Karpas-422 (cell line): ENCODE data around the gene P2RY8. TPM values are rescaled to one million over a fixed set of nuclear protein-coding genes. Genes with fewer than 3 reads are reported as not detected.
"Not testable (repeated sequence)": the region's sequence is repeated elsewhere in the genome, so short reads cannot be mapped to it uniquely, and the experiment has no call there.

Source experiments
- DNase-seq: peaks from one replicate; pipeline ENCODE4 v3.0.0-alpha.2; 2015
- H2AFZ ChIP-seq: fragments of 200-600 bp; sonication (generic); 2 replicates; pipeline ENCODE4 v1.6.1; 2014; ENCODE audit warnings: antibody characterized with exemption, low read length, mixed read lengths
- H3K27ac ChIP-seq: fragments of 200-600 bp; sonication (generic); 2 replicates; pipeline ENCODE4 v1.5.1; 2014; ENCODE audit warnings: mild to moderate bottlenecking, low read length, moderate library complexity
- H3K27me3 ChIP-seq: fragments of 200-600 bp; sonication (generic); 2 replicates; pipeline ENCODE4 v1.6.1; 2014; ENCODE audit warnings: low read length, mixed read lengths
- H3K36me3 ChIP-seq: fragments of 200-600 bp; sonication (generic); 2 replicates; pipeline ENCODE4 v1.6.1; 2014; ENCODE audit warnings: low read length, mixed read lengths; ENCODE audit not compliant: insufficient read depth
- H3K4me1 ChIP-seq: fragments of 200-600 bp; sonication (generic); 2 replicates; pipeline ENCODE4 v1.6.1; 2014; ENCODE audit warnings: mild to moderate bottlenecking, low read length, mixed read lengths
- H3K4me2 ChIP-seq: fragments of 200-600 bp; sonication (generic); 2 replicates; pipeline ENCODE4 v1.6.1; 2014; ENCODE audit warnings: low read length, low read depth, mild to moderate bottlenecking; ENCODE audit not compliant: poor library complexity, severe bottlenecking
- H3K4me3 ChIP-seq: fragments of 200-600 bp; sonication (generic); 2 replicates; pipeline ENCODE4 v1.5.1; 2014; ENCODE audit warnings: mild to moderate bottlenecking, antibody characterized with exemption, low read length, mixed read lengths
- H3K79me2 ChIP-seq: fragments of 200-600 bp; sonication (generic); 2 replicates; pipeline ENCODE4 v1.6.1; 2014; ENCODE audit warnings: mild to moderate bottlenecking, low read length, mixed read lengths
- H3K9ac ChIP-seq: fragments of 200-600 bp; sonication (generic); 2 replicates; pipeline ENCODE4 v1.6.0; 2014; ENCODE audit warnings: low read length
- H3K9me2 ChIP-seq: fragments of 200-600 bp; sonication (generic), shearing (Covaris generic); replicated peaks from 2 replicates; pipeline ENCODE4 v1.6.0; 2014; ENCODE audit warnings: mild to moderate bottlenecking, low read length, moderate library complexity; ENCODE audit not compliant: insufficient read depth
- H3K9me3 ChIP-seq: fragments of 300-700, 200-600 bp; sonication (generic); 2 replicates; pipeline ENCODE4 v1.6.1; 2014; ENCODE audit warnings: low read length, mixed read lengths
- H4K20me1 ChIP-seq: fragments of 200-600 bp; sonication (generic); 2 replicates; pipeline ENCODE4 v1.6.1; 2014; ENCODE audit warnings: mild to moderate bottlenecking, antibody characterized with exemption, low read length, low read depth; ENCODE audit not compliant: insufficient read depth
- total RNA-seq: library from RNA; depleted of rRNA; stranded (reverse); fragments of >200 nt; shearing (Covaris generic); gene quantifications from 2 replicates; pipeline ENCODE4 v1.2.3, GENCODE V29; 2014; ENCODE audit warnings: low replicate concordance

The P2RY8 gene
- total RNA-seq, 1 experiment from 2014 or later, result 87.1 TPM

DNA sequence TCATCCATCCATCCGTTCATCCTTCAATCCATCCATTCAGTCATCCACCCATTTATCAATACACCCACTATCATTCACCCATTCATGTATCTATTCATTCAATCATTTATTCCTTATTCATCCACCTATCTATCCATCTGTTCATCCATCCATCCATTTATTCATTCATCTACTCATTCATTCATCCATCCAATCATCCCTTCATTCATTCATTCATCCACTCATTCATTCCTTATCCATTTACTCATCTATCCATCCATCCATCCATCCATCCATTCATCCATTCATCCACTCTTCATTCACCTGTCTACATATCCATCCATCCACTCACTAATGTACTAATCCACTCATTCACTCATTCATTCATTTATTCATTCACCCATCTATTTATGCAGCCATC lies 9.5 kb downstream of the P2RY8 start:
- Histone ChIP-seq H3K9me2 (no peaks in the 10 kb centered on the region), H3K9me3 (no peaks in the 10 kb centered on the region; the same call in 1 of the 2 replicates), H3K4me3 (no peak overlapping the region), H3K79me2 (peaks cover 87% of the 10 kb centered on the region), H3K27ac (no peak overlapping the region), H3K4me2 (no peak overlapping the region), H3K27me3 (no peaks in the 10 kb centered on the region), H2AFZ (no peak overlapping the region), H4K20me1 (peaks cover 31% of the 10 kb centered on the region), H3K36me3 (peaks cover 46% of the 10 kb centered on the region), H3K9ac (no peak overlapping the region), H3K4me1 (peaks cover 13% of the 10 kb centered on the region)
- no peak for DNase-seq

DNA sequence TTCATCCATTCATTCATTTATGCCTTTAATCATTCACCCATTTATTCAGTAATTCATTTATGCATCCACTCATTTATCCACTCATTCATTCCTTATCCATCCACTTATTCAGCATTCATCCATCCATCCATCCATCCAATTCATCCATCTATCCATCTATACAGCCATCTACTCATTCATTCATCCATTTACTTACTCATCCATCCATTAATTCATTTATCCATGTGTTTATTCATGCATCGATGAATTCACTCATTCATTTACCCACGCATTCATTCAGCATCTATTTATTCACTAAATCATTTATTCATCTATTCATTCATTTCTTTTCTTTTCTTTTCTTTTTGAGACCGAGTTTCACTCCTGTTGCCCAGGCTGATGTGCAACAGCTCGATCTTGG lies 10.4 kb downstream of the P2RY8 start:
- no peak overlapping the region for H3K4me3 ChIP-seq
- H3K79me2 ChIP-seq, result peaks cover 85% of the 10 kb centered on the region
- H2AFZ ChIP-seq, result no peak overlapping the region
- no peak overlapping the region for H3K27ac ChIP-seq
- H3K4me1 ChIP-seq, result peaks cover 19% of the 10 kb centered on the region
- H3K36me3 ChIP-seq, result peaks cover 41% of the 10 kb centered on the region
- H3K4me2 ChIP-seq, result no peak overlapping the region
- DNase-seq, result no peak
- no peaks in the 10 kb centered on the region for H3K27me3 ChIP-seq
- no peaks in the 10 kb centered on the region; the same call in 1 of the 2 replicates for H3K9me3 ChIP-seq
- no peaks in the 10 kb centered on the region for H3K9me2 ChIP-seq
- peaks cover 31% of the 10 kb centered on the region for H4K20me1 ChIP-seq
- no peak overlapping the region for H3K9ac ChIP-seq

DNA sequence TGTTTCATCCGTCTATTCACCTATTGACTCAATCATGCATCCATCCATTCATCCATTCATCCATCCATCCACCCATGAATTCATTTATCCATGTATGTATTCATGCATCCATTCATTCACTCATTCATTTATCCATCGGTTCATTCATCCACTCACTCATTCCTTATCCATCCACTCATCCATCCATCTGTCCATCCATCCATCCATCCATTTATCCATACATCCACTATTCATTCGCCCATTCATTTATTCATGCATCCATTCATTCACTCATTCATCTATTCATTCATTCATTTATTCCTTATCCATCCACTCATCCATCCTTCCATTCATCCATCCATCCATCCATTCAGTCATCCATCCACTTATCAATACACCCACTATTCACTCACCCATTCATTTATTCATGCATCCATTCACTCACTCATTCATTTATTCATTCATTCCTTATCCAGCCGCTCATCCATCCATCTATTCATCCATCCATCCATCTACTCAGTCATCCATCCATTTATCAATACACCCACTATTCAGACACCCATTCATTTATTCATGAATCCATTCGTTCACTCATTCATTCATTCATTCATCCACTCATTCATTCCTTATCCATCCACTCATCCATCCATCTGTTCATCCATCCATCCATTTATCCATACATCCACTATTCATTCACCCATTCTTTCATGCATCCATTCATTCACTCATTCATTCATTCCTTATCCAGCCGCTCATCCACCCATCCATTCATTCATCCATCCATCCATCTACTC lies 11.2 kb downstream of the P2RY8 start:
- H3K4me2 ChIP-seq, result no peak overlapping the region
- H3K79me2 ChIP-seq, result peaks cover 85% of the 10 kb centered on the region
- H3K27ac ChIP-seq, result no peak overlapping the region
- peaks cover 45% of the 10 kb centered on the region for H3K36me3 ChIP-seq
- H3K4me3 ChIP-seq, result no peak overlapping the region
- no peak for DNase-seq
- no peak overlapping the region for H3K9ac ChIP-seq
- H3K4me1 ChIP-seq, result peaks cover 23% of the 10 kb centered on the region
- no peaks in the 10 kb centered on the region for H3K9me2 ChIP-seq
- peaks cover 31% of the 10 kb centered on the region for H4K20me1 ChIP-seq
- no peaks in the 10 kb centered on the region for H3K27me3 ChIP-seq
- no peak overlapping the region for H2AFZ ChIP-seq
- no peaks in the 10 kb centered on the region; the same call in 1 of the 2 replicates for H3K9me3 ChIP-seq

DNA sequence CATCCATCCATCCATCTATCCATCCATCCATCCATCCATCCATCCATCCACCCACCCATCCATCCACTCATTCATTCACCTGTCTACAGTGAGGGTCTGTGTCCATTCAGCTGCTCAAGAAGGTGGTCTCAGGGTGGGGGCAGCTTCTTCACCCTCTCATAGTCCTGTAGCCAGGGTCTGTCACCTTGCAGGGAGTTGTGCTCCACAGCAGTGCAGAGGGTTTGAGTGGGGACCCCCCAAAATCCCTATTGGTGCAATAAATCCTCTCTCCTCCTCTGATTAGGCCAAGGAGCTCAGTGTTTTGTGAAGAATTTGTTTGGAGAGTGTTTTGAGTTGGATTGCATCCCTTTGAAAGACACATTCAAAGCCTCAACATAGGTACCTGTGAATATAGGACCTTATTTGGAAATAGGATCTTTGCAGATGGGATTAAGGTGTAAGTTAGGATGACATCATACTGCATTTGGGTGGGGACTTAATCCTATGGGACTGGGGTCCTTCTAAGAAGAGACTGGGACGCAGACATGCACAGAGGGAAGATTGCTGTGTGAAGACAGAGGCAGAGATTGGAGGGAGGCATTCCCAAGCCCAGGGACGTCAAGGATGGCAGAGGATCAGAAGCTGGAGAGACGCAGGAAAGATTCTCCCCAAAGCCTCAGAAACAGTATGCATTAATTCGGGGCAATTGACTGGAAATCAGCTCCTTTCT lies 12.0 kb downstream of the P2RY8 start:
- H3K36me3 ChIP-seq, result peaks cover 50% of the 10 kb centered on the region
- DNase-seq, result no peak
- no peak overlapping the region for H2AFZ ChIP-seq
- no peak overlapping the region for H3K4me3 ChIP-seq
- H3K27ac ChIP-seq, result no peak overlapping the region
- peaks cover 85% of the 10 kb centered on the region for H3K79me2 ChIP-seq
- peaks cover 23% of the 10 kb centered on the region for H3K4me1 ChIP-seq
- peaks cover 6% of the 10 kb centered on the region for H3K9me3 ChIP-seq
- H3K9ac ChIP-seq, result no peak overlapping the region
- peaks cover 31% of the 10 kb centered on the region for H4K20me1 ChIP-seq
- no peaks in the 10 kb centered on the region for H3K9me2 ChIP-seq
- H3K27me3 ChIP-seq, result no peaks in the 10 kb centered on the region
- H3K4me2 ChIP-seq, result no peak overlapping the region

DNA sequence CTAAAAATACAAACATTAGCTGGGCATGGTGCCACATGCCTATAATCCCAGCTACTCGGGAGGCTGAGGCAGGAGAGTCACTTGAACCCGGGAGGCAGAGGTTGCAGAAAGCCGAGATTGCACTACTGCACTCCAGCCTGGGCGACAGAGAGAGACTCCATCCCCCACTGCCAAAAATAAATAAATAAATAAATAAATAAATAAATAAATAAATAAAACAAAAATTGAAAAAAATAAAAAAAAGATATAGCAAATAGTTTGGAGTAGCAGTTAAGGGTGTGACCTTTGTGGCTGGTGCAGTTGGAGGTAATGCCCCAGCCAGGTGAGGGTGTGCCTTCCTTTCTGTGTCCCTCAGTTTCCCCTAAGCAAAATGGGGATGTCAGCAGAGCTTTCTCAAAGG lies 14.1 kb downstream of the P2RY8 start:
- H3K27me3 ChIP-seq, H3K4me3 ChIP-seq, H3K9me3 ChIP-seq, H3K9ac ChIP-seq, H3K9me2 ChIP-seq, H3K4me2 ChIP-seq, H2AFZ ChIP-seq, DNase-seq: not testable (repeated sequence)
- Histone ChIP-seq H4K20me1 (peaks cover 21% of the 10 kb centered on the region), H3K27ac (peak overlapping the region; percentile 95), H3K4me1 (peaks cover 23% of the 10 kb centered on the region), H3K79me2 (peaks cover 81% of the 10 kb centered on the region), H3K36me3 (peaks cover 46% of the 10 kb centered on the region)

DNA sequence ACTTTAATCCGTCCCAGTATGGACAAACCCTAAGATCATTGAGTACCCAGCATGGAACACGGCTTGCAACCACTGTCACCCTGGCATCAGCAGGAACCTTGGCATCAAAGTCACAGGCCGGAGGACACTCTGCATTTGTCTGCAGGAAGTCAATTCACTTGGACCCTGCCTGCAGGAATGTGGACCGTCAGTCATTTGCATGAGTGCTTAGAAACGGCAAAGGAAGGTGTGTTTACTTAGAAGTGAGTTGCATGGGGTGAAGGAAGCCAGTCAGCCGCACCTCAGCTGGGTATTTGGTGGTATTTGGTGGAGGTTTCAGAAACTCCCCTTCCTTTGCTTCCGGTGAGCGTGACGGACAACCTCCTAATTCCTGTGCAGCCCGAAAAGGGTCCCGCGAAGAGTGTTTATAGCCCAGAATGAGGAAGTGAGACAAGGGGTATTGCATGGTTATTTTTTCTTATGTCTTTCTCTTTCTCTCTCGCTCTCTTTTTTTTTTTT lies 15.5 kb downstream of the P2RY8 start:
- peaks cover 39% of the 10 kb centered on the region for H3K36me3 ChIP-seq
- H3K9me3 ChIP-seq, result peaks cover 9% of the 10 kb centered on the region
- H3K9ac ChIP-seq, result peak overlapping the region; percentile 52

DNA sequence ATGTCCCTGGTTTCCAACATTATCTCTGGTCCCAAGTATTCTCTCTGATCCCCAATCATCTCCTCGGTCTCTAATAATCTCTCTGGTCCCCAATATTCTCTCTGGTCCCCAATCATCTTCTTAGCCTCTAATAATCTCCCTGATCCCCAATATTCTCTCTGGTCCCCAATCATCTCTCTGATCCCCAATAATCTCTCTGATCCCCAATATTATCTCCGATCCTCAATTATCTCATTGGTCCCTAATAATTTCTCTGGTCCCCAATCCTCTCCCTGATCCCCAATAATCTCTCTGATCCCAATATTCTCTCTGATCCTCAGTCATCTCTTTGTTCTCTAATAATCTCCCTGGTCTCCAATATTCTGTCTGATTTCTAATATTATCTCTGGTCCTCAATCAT lies 16.6 kb downstream of the P2RY8 start:
- Histone ChIP-seq H3K27ac (peak overlapping the region; percentile 95), H3K4me2 (no peak overlapping the region), H3K9me3 (peaks cover 9% of the 10 kb centered on the region; the same call in 1 of the 2 replicates)

More for the DNA sequence above, 15.5 kb downstream of the P2RY8 start:
- no peaks in the 10 kb centered on the region for H3K27me3 ChIP-seq
- H3K27ac ChIP-seq, result peak overlapping the region; percentile 95
- H3K4me2 ChIP-seq, result peak overlapping the region; percentile 52
- peak; percentile 97 for DNase-seq
- H3K9me2 ChIP-seq, result no peaks in the 10 kb centered on the region
- no peak overlapping the region for H2AFZ ChIP-seq
- peak overlapping the region; percentile 23; the same call in 1 of the 2 replicates for H3K4me3 ChIP-seq
- peaks cover 79% of the 10 kb centered on the region for H3K79me2 ChIP-seq
- H3K4me1 ChIP-seq, result peaks cover 23% of the 10 kb centered on the region
- peaks cover 10% of the 10 kb centered on the region for H4K20me1 ChIP-seq

DNA sequence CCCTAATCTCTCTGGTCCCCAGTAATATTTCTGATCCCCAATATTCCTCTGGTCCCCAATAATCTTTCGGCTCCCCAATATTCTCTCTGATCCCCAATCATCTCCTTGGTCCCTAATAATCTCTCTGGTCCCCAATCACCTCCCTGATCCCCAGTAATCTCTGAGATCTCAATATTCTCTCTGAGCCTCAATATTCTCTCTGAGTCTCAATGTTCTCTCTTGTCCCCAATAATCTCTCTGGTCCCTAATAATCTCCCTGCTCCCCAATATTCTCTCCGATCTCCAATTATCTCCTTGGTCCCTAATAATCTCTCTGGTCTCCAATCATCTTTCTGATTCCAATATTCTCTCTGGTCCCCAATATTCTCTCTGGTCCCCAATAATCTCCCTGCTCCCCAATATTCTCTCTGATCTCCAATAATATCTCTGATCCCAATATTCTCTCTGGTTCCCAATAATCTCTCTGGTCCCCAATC lies 17.9 kb downstream of the P2RY8 start:
- Histone ChIP-seq H3K79me2 (peaks cover 71% of the 10 kb centered on the region), H3K9me2 (no peaks in the 10 kb centered on the region), H3K36me3 (peaks cover 38% of the 10 kb centered on the region), H3K4me2 (no peak overlapping the region), H3K4me1 (peaks cover 23% of the 10 kb centered on the region), H3K4me3 (no peak overlapping the region), H3K9ac (no peak overlapping the region; the same call in 1 of the 2 replicates), H2AFZ (no peak overlapping the region), H3K27ac (peak overlapping the region; percentile 95), H3K9me3 (peaks cover 9% of the 10 kb centered on the region; the same call in 1 of the 2 replicates), H4K20me1 (peaks cover under 1% of the 10 kb centered on the region; the same call in 1 of the 2 replicates), H3K27me3 (no peaks in the 10 kb centered on the region)
- no peak for DNase-seq

More for the DNA sequence above, 16.6 kb downstream of the P2RY8 start:
- H3K9ac ChIP-seq, result no peak overlapping the region
- no peak overlapping the region for H3K4me3 ChIP-seq
- H3K27me3 ChIP-seq, result no peaks in the 10 kb centered on the region
- peaks cover 37% of the 10 kb centered on the region for H3K36me3 ChIP-seq
- peaks cover 23% of the 10 kb centered on the region for H3K4me1 ChIP-seq
- DNase-seq, result no peak
- no peak overlapping the region for H2AFZ ChIP-seq
- no peaks in the 10 kb centered on the region for H3K9me2 ChIP-seq
- no peaks in the 10 kb centered on the region; the same call in 1 of the 2 replicates for H4K20me1 ChIP-seq
- H3K79me2 ChIP-seq, result peaks cover 76% of the 10 kb centered on the region
